Astrocyte of the spinal cord (primary cell): ENCODE measurements around the gene SPIRE2.

Source experiments
- DNase-seq: peaks from one replicate; pipeline ENCODE4 v3.0.0; 2011; ENCODE audit warnings: low read depth, low spot score
- H3K4me3 ChIP-seq: 2 replicates; pipeline ENCODE4 v1.5.1; 2011; ENCODE audit warnings: low read depth, mild to moderate bottlenecking, low read length, moderate library complexity
- in situ Hi-C: cut with HindIII; loops from 2 replicates; pipeline ENCODE4 v1.10.0; 2017; ENCODE audit warnings: low sequenced_read_pairs
- TF ChIP-seq, protein P1 (sequence below): IDR thresholded peaks from 2 replicates; pipeline ENCODE4 v1.5.1; 2012; ENCODE audit warnings: low read depth, mild to moderate bottlenecking, low read length, inconsistent platforms

The SPIRE2 gene

DNA sequence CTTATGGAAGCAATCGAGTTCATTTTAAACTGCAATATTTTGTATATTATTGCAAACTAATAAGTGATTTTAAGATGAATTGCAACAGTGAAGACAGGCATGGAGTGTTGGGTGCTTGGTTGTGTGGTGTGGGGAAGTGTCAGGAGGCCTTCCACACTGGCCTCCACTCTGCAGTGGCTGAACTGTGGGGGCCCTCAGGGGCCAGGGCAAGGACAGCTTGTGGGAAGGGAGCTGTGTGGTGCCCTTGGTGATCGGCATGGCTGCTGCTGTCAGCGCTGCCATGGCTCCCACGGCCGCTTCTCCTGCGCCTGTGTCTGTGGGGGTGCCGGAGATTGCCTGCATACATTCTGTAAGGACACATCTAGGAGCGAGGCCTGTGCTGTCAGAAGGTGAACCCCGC is 64.4 kb downstream of the SPIRE2 start:
- TF ChIP-seq, protein P1, sequence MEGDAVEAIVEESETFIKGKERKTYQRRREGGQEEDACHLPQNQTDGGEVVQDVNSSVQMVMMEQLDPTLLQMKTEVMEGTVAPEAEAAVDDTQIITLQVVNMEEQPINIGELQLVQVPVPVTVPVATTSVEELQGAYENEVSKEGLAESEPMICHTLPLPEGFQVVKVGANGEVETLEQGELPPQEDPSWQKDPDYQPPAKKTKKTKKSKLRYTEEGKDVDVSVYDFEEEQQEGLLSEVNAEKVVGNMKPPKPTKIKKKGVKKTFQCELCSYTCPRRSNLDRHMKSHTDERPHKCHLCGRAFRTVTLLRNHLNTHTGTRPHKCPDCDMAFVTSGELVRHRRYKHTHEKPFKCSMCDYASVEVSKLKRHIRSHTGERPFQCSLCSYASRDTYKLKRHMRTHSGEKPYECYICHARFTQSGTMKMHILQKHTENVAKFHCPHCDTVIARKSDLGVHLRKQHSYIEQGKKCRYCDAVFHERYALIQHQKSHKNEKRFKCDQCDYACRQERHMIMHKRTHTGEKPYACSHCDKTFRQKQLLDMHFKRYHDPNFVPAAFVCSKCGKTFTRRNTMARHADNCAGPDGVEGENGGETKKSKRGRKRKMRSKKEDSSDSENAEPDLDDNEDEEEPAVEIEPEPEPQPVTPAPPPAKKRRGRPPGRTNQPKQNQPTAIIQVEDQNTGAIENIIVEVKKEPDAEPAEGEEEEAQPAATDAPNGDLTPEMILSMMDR: no peak
- no peak for DNase-seq
- no peak overlapping the region for H3K4me3 ChIP-seq
- in situ Hi-C loops: no loop called here

DNA sequence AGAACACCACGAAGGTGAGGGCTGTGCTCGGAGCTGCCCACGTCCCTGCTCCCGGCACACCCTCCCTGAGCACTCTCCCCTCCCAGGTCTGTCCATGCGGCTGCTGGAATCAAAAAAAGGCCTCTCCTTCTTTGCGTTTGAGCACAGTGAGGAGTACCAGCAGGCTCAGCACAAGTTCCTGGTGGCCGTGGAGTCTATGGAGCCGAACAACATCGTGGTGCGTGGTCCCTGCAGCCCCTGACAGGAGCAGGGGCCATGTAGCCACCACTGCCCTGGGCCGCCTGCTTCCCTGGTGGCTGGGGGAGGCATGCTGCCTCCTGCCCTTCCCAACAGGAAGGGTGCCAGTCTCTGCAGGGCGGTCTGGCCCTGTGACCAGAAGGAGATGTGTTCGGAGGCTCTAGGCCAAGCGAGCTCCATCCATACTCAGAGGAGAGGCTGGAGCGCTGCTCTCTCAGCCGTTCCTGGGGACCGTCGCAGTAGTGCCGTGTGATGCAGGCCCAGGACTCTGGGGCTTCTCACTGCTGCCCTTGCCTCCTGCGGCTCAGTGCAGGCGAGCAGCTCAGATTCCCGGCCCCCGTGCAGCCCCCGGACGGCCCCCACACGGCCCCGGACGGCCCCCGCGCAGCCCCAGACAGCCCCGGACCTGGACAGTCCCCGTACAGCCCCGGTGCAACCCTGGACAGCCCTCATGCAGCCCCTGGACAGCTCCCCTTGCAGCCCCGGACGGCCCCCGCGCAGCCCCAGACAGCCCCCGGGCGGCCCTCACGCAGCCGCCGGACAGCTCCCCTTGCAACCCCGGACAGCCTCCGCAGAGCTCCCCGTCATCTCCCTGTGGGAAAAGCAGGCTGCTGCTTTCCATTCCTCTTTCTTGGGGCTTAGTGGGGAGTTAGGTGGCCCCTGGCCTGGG is 65.6 kb downstream of the SPIRE2 start:
- H3K4me3 ChIP-seq: no peak overlapping the region
- TF ChIP-seq, protein P1: no peak
- no peak for DNase-seq
- in situ Hi-C loops: no loop called here

DNA sequence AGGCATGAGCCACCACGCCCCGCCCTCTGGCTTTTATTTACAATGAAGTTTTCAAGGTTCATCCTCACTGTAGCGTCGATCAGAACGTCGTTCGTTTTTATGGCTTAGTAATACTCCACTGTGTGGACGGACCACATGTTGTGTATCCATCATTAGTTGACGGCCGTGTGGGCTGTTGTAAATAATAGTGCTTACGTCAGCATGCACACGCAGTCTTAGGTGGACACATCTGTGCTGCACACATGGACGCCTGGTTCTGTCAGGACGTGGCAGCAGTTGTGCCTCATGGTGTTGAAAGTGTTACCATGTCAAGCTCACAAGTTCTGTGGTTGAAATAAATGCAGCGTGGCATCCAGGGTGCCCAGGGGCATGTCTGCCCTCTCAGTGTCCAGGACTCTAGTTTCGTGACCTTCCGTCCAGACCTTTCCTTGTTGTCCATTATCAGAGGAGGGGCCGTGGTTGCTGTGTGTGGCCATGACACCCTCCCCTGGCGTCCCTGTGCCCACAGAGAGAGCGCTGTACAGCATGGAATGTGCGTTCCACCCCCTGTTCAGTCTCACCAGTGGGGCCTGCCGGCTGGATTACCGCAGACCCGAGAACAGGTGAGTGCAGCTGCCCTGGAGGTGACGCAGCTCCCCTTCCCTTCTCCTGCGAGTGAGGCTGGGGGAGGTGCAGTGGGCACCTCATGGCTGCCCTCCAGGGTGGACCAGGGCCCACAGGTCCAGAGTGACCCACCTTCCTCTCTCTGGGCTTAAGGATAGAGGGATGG is 67.4 kb downstream of the SPIRE2 start:
- DNase-seq: no peak
- H3K4me3 ChIP-seq: no peak overlapping the region
- TF ChIP-seq, protein P1: no peak
- in situ Hi-C loops: no loop called here

DNA sequence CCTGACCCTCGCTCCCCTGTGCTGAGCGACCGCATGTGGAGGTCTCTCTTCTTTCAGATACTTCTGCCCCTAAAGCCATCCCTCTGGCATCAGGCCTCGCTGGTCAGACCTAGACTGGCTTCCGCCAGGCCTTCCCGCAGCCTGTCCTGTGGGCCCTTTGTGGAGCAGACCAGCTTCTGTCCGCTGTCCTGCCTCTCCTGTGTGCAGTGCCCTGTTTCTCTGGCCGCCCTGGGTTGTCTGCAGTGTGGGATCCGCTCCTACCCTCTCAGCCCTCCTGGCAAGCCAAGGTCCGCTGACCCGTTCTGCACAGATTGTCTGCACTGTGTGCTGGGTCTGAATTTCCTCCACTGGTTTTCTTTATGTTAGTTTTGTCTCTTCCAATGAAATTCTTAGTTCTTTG is 68.9 kb downstream of the SPIRE2 start:
- DNase-seq: no peak
- H3K4me3 ChIP-seq: no peak overlapping the region
- in situ Hi-C loops: no loop called here
- TF ChIP-seq, protein P1: no peak

DNA sequence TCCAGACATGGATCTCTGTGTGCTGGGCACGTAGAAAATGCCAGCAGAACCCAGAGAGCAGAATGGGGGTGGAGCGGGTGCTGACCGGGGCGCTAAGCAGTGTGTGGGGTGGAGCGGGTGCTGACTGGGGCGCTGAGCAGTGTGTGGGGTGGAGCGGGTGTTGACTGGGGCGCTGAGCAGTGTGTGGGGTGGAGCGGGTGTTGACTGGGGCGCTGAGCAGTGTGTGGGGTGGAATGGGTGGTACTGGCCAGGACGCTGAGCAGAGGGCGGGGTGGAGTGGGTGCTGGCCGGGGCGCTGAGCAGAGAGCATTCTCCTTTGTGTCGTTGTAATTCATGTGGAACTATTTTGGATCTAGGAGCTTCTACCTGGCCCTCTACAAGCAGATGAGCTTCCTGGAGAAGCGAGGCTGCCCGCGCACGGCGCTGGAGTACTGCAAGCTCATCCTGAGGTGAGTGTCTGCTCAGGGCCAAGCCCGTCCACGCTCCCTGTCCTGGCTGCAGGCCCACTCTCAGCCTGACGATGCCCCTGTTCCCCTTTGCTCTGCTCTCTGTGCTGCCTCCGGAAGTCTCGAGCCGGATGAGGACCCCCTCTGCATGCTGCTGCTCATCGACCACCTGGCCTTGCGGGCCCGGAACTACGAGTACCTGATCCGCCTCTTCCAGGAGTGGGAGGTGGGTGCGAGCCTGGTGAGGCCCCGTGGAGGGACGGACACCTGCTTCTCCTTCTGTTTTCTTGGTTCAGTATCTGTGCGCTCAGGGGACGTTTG is 70.1 kb downstream of the SPIRE2 start:
- H3K4me3 ChIP-seq: no peak overlapping the region
- no peak for DNase-seq
- TF ChIP-seq, protein P1: no peak
- in situ Hi-C loops: no loop called here

DNA sequence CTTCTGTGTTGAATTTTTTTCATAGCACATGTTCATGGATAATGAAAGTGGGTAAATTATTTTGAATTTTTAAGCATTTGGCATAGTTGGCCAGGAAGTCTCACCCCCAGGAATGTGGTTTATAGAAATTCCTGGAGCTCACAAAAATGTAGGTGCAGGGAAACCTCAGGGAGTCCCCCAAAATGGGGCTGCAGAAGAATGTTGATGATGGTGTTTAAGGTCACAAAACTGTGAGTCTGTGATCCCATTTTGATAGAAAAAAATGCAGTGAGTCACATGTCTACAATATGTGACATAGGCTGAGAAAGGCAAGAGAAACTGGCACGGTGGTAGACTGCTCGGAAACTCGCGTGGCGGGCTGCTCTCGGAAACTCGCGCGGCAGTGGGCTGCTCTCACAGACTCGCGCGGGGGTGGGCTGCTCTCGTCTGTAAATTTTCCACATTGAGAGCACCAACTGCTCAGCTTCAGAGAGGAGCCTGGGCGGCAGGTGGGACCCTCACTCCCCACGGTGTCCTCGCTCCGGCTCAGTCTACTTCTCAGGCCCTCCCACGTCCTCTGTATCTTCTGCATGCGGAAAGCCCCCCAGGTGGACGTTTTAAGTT is 71.7 kb downstream of the SPIRE2 start:
- in situ Hi-C loops: no loop called here
- no peak for DNase-seq
- no peak overlapping the region for H3K4me3 ChIP-seq
- TF ChIP-seq, protein P1: no peak
